Mesenteric fat pad (tissue), 1 donor: ENCODE results near the gene SMYD3. TPM values are rescaled to one million over a fixed set of nuclear protein-coding genes. Genes with fewer than 3 reads are reported as not detected.

Experiments used
- DNase-seq: peaks from one replicate; pipeline ENCODE4 v3.0.0-alpha.2; 2020; ENCODE audit warnings: low spot score
- total RNA-seq: library from RNA; stranded (reverse); fragmentation: NEBNext Ultra II Directional; extraction: Animal tissue kit (Norgen Biotek cat#: 25700); gene quantifications from one replicate; pipeline ENCODE4 v1.2.1, GENCODE V29; 2021
- donor health status: DM: yes; HTN: yes; CAD: no.

SMYD3 gene
- total RNA-seq, 1 donor from 2014 or later = 12.4 TPM

GRCh38 chr1:246281195-246281594 is 225.9 kb downstream of the SMYD3 start:
- DNase-seq = no peak

- no peak for DNase-seq
These were observed 226.5 kb downstream of the SMYD3 start for GRCh38 chr1:246280551-246280950.

GRCh38 chr1:246279402-246279801 is 227.7 kb downstream of the SMYD3 start:
- no peak for DNase-seq

DNA sequence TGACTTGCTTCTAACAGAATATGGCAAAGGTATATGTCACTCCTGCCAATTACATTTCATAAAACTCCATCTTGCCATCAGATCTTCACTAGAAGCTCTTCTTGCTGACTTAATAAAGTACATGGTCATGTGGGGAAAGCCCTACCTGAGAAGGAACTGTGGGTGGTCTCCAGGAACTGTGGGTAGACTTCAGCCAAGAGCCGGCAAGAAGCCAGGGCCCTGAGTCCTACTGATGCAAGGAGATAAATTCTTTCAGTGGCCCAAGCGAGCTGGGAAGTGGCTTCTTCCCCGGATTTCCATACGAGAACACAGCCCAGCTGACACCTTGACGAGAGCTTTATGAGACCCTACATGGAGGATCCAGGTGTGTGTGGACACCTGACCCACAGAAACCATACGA is 228.7 kb downstream of the SMYD3 start:
- DNase-seq = no peak

GRCh38 chr1:246275036-246275435 is 232.0 kb downstream of the SMYD3 start:
- no peak for DNase-seq

- no peak for DNase-seq
These were observed 232.9 kb downstream of the SMYD3 start for GRCh38 chr1:246274186-246274585.

- DNase-seq = no peak
These were observed 235.6 kb downstream of the SMYD3 start for GRCh38 chr1:246271516-246271915.

DNA sequence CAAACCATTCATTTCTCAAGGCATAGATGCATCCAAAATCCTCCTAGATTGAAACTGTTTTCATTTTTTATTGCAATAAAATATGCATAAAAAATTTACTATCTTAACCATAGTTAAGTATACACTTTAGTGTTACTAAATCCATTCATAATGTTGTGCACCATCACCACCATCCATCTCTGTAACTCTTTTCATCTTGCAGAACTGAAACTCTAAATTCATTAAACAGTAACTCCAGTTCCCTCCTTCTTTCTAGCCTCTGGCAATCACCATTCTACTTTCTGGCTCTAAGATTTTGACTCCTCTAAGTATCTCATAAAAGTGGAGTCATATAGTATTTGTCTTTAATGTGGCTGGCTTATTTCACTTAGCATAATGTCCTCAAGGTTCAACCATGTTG is 236.8 kb downstream of the SMYD3 start:
- no peak for DNase-seq

- DNase-seq = no peak
These were observed 237.6 kb downstream of the SMYD3 start for GRCh38 chr1:246269466-246269865.

DNA sequence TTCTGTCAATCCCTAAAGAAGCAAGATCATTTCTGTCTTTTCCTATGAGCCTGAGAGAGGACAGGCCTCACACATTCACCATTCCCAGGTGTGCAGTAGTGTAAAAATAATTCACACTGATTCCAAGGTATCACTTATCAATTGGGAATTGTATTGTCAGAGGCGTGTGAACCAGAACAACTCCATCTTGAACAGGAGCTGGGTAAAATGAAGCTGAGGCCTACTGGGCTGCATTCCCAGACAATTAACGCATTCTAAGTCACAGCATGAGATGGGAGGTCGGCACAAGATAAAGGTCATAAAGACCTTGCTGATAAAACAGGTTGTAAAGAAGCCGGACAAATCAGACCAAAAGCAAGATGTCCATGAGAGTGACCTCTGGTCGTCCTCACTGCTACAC is 239.2 kb downstream of the SMYD3 start:
- no peak for DNase-seq

GRCh38 chr1:246267426-246267825 is 239.7 kb downstream of the SMYD3 start:
- no peak for DNase-seq

DNA sequence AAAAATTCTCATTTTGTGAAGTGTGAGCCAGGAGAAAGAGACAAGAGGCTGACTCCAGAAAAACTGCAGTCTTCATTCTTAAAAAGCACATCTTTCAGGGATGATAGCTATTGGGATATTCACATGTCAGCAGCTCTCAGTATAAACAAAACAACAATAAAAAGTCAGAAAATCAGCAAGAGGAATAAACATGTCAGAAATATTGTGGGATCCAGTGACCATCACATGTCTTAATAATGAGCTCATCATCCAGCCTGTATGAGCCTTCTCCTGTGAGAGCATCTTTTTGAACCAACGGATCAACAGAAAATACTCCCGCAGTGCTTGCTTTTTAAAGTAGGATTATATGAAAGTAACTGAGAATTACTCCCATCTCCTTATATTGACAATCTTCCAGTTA is 241.6 kb downstream of the SMYD3 start:
- DNase-seq = no peak

GRCh38 chr1:246262281-246262680 is 244.8 kb downstream of the SMYD3 start:
- DNase-seq = no peak

DNA sequence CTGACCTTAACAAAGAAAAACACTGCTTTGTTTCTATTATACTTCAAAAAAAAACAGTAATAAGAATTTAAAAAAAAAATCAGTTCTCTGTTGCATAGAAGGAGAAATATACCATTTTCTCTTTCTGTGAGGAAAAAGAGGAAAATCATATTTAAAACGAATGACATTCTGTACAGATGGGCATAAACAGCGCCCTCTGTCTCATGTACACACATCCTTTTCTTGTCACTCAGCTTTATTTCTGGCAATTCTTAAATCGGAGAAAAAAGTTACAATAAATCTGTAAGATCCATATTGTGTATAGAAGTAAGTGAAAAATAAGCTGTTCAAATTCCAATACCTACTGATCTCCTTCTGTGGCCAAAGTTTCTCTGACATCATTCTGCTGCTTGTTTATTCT is 245.4 kb downstream of the SMYD3 start:
- no peak for DNase-seq

GRCh38 chr1:246258250-246258649 is 248.8 kb downstream of the SMYD3 start:
- DNase-seq = no peak

- DNase-seq = no peak
These were observed 251.3 kb downstream of the SMYD3 start for GRCh38 chr1:246255773-246256172.

DNA sequence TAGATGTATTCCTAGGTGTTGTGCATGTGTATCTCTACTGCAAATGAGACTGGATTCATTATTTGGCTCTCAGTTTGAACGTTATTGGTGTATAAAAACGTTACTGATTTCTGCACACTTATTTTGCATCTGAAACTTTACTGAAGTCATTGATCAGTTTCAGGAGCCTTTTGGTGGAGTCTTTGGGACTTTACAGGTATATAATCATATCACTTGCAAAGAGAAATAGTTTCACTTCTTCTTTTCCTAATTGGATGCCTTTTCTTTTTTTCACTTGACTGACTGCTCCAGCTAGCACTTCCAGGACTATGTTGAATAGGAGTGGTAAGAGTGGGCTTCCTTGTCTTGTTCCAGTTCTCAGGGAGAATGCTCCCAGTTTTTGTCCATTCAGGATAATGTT is 252.2 kb downstream of the SMYD3 start:
- DNase-seq = no peak

GRCh38 chr1:246246430-246246829 is 260.6 kb downstream of the SMYD3 start:
- no peak for DNase-seq

DNA sequence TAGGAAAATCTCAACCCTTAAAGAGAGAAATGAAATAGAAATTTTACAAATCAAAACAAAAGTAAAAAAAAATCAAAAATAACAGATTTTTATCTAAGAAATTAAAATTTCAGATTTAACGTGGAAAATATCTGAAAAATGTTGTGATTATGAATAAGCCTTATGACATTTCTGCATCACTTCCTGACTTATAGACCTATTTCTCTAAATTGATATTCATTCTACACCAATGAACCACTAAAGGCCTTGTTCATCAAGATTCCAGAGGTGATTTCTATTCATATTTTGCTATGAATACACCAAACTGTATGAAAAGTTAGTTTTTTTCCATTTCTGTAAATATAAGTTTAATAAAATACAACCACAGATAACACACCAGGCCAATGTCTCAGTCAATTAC is 261.5 kb downstream of the SMYD3 start:
- no peak for DNase-seq

GRCh38 chr1:246232126-246232525 is 275.0 kb downstream of the SMYD3 start:
- DNase-seq = no peak

GRCh38 chr1:246226041-246226440 is 281.0 kb downstream of the SMYD3 start:
- no peak for DNase-seq

DNA sequence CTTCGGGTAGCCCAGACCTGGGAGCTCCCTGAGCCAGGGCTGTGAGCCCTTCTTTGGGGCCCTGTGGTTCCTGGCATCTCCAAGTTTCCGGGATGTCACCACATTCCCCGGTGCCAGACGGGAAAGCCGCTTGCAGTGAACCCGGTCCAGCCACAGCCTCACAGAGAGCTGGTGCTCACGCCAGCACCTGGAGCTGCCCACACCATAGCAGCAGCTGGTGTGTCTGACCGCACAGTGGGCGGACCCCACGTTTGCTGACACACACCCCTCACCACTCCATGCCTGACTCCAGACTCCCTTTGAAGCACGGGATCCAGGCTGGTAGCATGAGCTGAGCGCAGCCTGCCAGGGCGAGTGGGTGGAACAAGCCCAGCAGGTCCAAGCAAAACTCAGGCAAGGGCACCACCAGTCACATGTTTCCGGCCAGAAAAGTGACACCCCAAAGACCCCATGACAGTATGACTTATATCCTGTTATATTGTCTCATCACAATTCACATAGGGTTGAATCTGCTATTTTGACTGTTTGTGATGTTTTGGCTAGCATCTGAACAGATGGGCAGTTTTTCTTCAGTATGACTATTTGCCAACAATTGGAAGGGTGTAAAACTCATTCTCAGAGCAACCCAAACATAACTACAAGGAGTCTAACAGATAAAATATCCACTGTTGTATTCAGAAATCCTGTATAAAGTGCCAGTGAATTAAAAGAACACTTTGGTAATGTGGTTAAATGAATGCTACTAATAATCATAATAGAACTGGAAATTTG is 285.4 kb downstream of the SMYD3 start:
- no peak for DNase-seq

- DNase-seq = no peak
These were observed 286.5 kb downstream of the SMYD3 start for GRCh38 chr1:246220495-246221065.
